Endothelial cell of umbilical vein (primary cell): ENCODE results near the gene DHRS11. TPM values are rescaled to one million over a fixed set of nuclear protein-coding genes. Genes with fewer than 3 reads are reported as not detected.

Source experiments
- BruUV-seq: library from RNA; stranded (reverse); fragments of 400-500 nt; replicated peaks from 2 replicates; lab custom pipeline; 2021; lab: Mats Ljungman, UMichigan
- CTCF ChIA-PET: fragments of 300-600, 350-600 bp; sonication (Branson Sonifier 250); formaldehyde crosslinking; loops from one replicate; lab custom pipeline; 2021; ENCODE audit warnings: antibody characterized with exemption, inconsistent platforms; lab: Charles Lee
- POLR2A ChIA-PET: fragments of 300-600, 350-600 bp; sonication (Branson Sonifier 250); formaldehyde crosslinking; loops from one replicate; lab custom pipeline; 2021; ENCODE audit warnings: antibody characterized with exemption, inconsistent platforms; lab: Charles Lee
- DNase-seq: peaks from one replicate; pipeline ENCODE4 v3.0.0-alpha.2; 2011; ENCODE audit warnings: low read depth, low spot score
- FAIRE-seq: peaks from 2 replicates; lab custom pipeline; 2011; peaks lifted over from hg19 to GRCh38; lab: Jason Lieb, UNC
- H2AFZ ChIP-seq: 2 replicates; pipeline ENCODE4 v1.6.0; 2012; ENCODE audit warnings: low read depth, low read length, control low read depth, inconsistent platforms
- H3K27ac ChIP-seq: 2 replicates; pipeline ENCODE4 v1.5.1; 2011; ENCODE audit warnings: low read depth, mild to moderate bottlenecking, control low read depth, low read length, moderate library complexity; ENCODE audit not compliant: insufficient read depth
- H3K27me3 ChIP-seq, 2 experiments: 2 replicates each; pipeline versions ENCODE4 v1.6.0 to v1.6.1; 2011; ENCODE audit warnings: low read length in 2 of 2, mixed read lengths in 1 of 2; ENCODE audit not compliant: control insufficient read depth in 2 of 2, insufficient read depth in 2 of 2
- H3K36me3 ChIP-seq, 2 experiments: 2 replicates in 1 of 2; 3 replicates in 1 of 2; pipeline ENCODE4 v1.5.1; 2011; ENCODE audit warnings: low read length in 2 of 2, mild to moderate bottlenecking in 1 of 2, moderate library complexity in 1 of 2; ENCODE audit not compliant: control insufficient read depth in 2 of 2, insufficient read depth in 2 of 2; ENCODE audit errors: extremely low read depth in 1 of 2
- H3K4me1 ChIP-seq: 3 replicates; pipeline ENCODE4 v1.5.1; 2011; ENCODE audit warnings: mild to moderate bottlenecking, low read length; ENCODE audit not compliant: control insufficient read depth, insufficient read depth; ENCODE audit errors: extremely low read depth
- H3K4me2 ChIP-seq: 2 replicates; pipeline ENCODE4 v1.6.1; 2011; ENCODE audit warnings: low read length, control low read depth, mixed read lengths; ENCODE audit not compliant: insufficient read depth
- H3K4me3 ChIP-seq, 3 experiments: fragments of 200-600 bp in 1 of 3; sonication (generic), shearing (Covaris generic) in 1 of 3; replicated peaks in 1 of 3; 2 replicates each; pipeline ENCODE4 v1.5.1; 2011 to 2016; ENCODE audit warnings: control low read depth in 3 of 3, low read length in 3 of 3, mild to moderate bottlenecking in 2 of 3, inconsistent platforms in 1 of 3, low read depth in 1 of 3, moderate library complexity in 1 of 3; ENCODE audit not compliant: insufficient read depth in 1 of 3
- H3K79me2 ChIP-seq: 2 replicates; pipeline ENCODE4 v1.6.0; 2012; ENCODE audit warnings: low read length, inconsistent platforms; ENCODE audit not compliant: control insufficient read depth, insufficient read depth
- H3K9ac ChIP-seq: replicated peaks from 2 replicates; pipeline ENCODE3; 2011; ENCODE audit warnings: low read length, control low read depth; ENCODE audit not compliant: insufficient read depth; ENCODE audit errors: extremely low read depth
- H3K9me1 ChIP-seq: replicated peaks from 3 replicates; pipeline ENCODE4 v1.6.0; 2011; ENCODE audit warnings: mild to moderate bottlenecking, low read length; ENCODE audit not compliant: control insufficient read depth, insufficient read depth; ENCODE audit errors: extremely low read depth
- H3K9me3 ChIP-seq: replicated peaks from 2 replicates; pipeline ENCODE4 v1.5.1; 2012; ENCODE audit warnings: low read length, inconsistent platforms; ENCODE audit not compliant: control insufficient read depth, insufficient read depth
- H4K20me1 ChIP-seq: replicated peaks from 2 replicates; pipeline ENCODE3; 2011; ENCODE audit warnings: mild to moderate bottlenecking, low read length; ENCODE audit not compliant: control insufficient read depth, insufficient read depth; ENCODE audit errors: extremely low read depth
- CTCF ChIP-seq, 2 donors: IDR thresholded peaks; 1 replicate in 1 of 2; 2 replicates in 1 of 2; pipeline ENCODE4 v1.5.1; 2011; ENCODE audit warnings: low read length in 2 of 2, mild to moderate bottlenecking in 2 of 2, moderate library complexity in 2 of 2, control low read depth in 1 of 2, inconsistent platforms in 1 of 2, low read depth in 1 of 2; ENCODE audit not compliant: insufficient read depth in 1 of 2; ENCODE audit errors: extremely low read depth in 1 of 2
- EZH2 ChIP-seq: IDR thresholded peaks from 2 replicates; pipeline ENCODE4 v1.6.1; 2012; ENCODE audit warnings: borderline replicate concordance, low read depth, mild to moderate bottlenecking, moderate library complexity, low read length, inconsistent platforms; ENCODE audit not compliant: severe bottlenecking
- FOS ChIP-seq: IDR thresholded peaks from 2 replicates; pipeline ENCODE4 v1.6.1; 2011; ENCODE audit warnings: mild to moderate bottlenecking, low read length, moderate library complexity, borderline replicate concordance; ENCODE audit not compliant: insufficient read depth
- GATA2 ChIP-seq: IDR thresholded peaks from 2 replicates; pipeline ENCODE4 v1.7.0; 2011; ENCODE audit warnings: low read depth, mild to moderate bottlenecking, moderate library complexity, mixed read lengths, low read length; ENCODE audit not compliant: insufficient read length, insufficient read depth
- JUN ChIP-seq: IDR thresholded peaks from 2 replicates; pipeline ENCODE4 v1.6.1; 2011; ENCODE audit warnings: borderline replicate concordance, low read depth; ENCODE audit not compliant: insufficient read length, insufficient read depth
- MAX ChIP-seq: IDR thresholded peaks from 2 replicates; pipeline ENCODE4 v1.6.1; 2011; ENCODE audit not compliant: insufficient read depth, insufficient read length
- MYC ChIP-seq: IDR thresholded peaks from one replicate; pipeline ENCODE4 v1.6.1; 2011; ENCODE audit warnings: mild to moderate bottlenecking, low read depth, low read length
- POLR2A ChIP-seq: IDR thresholded peaks from 2 replicates; pipeline ENCODE4 v1.6.1; 2012; ENCODE audit warnings: low read depth, mild to moderate bottlenecking, control low read depth, low read length
- POLR2AphosphoS5 ChIP-seq: IDR thresholded peaks from 2 replicates; pipeline ENCODE4 v1.6.1; 2012; ENCODE audit warnings: low read depth, mild to moderate bottlenecking, control low read depth, low read length, moderate library complexity; ENCODE audit not compliant: insufficient read depth
- dilution Hi-C: fragments of 300-500 bp; cut with MboI; formaldehyde crosslinking; loops from one replicate; pipeline ENCODE4 v1.15.0; 2019; ENCODE audit warnings: low sequenced_read_pairs; ENCODE audit not compliant: extremely low pct_ligation_motif_present
- intact Hi-C: fragments of 100-400 bp; cut with micrococcal nuclease; formaldehyde crosslinking; loops from one replicate; pipeline ENCODE4 v1.10.0; 2022
- polyA plus RNA-seq, 4 experiments: library from polyadenylated mRNA; depleted of rRNA in 3 of 4; stranded (reverse) in 3 of 4; unstranded in 1 of 4; fragments of >200 nt; gene quantifications; 2 replicates each; pipeline versions ENCODE4 v1.2.1 to v1.2.3, GENCODE V29; 2011 to 2012; ENCODE audit warnings: missing spikeins in 1 of 4
- total RNA-seq: library from RNA; stranded (reverse); gene quantifications from 2 replicates; pipeline ENCODE4 v1.2.3, GENCODE V29; 2021

DHRS11 gene
- total and polyA plus RNA-seq, 2 donors (not counting 3 experiments of a cell fraction or from before 2014, with no cell fraction given), result 9.8 to 15.7 TPM

GRCh38 chr17:36608280-36608679 lies 16.6 kb downstream of the DHRS11 start:
- H4K20me1 ChIP-seq, result no peaks in the 10 kb centered on the region
- no peak overlapping the region for H2AFZ ChIP-seq
- peaks cover 5% of the 10 kb centered on the region for H3K79me2 ChIP-seq
- H3K36me3 ChIP-seq, result no peaks in the 10 kb centered on the region
- no TSS peak for BruUV-seq
- peaks cover 0 to 4% of the 10 kb centered on the region in 2 experiments for H3K27me3 ChIP-seq
- peaks cover 3% of the 10 kb centered on the region for H3K4me1 ChIP-seq
- no peak overlapping the region for H3K27ac ChIP-seq
- DNase-seq, result no peak
- intact Hi-C loops, result loop anchor here (10.0 kb wide), 1 partner anchor 97 kb away; no protein-coding TSS in a partner anchor
- no peak overlapping the region for H3K9ac ChIP-seq
- TF ChIP-seq GATA2, result no peak
- TF ChIP-seq JUN, result no peak
- no peak for TF ChIP-seq EZH2
- no peak for TF ChIP-seq FOS
- no peak for TF ChIP-seq MYC
- no peak for TF ChIP-seq CTCF (IDR thresholded peaks at IDR 0.05; ENCODE audit: extremely low read depth in 1 of 2, insufficient read depth in 1 of 2, low read depth in 1 of 2, low read length in 2 of 2)
- TF ChIP-seq MAX, result no peak
- TF ChIP-seq POLR2A, result no peak
- TF ChIP-seq POLR2AphosphoS5, result no peak
- ChIA-PET POLR2A (no interaction called here), CTCF (interaction anchor here (0.9 to 1.4 kb wide), 4 partner anchors 148 to 765 kb away, joined by 3 to 6 read pairs (median 4); no protein-coding TSS in a partner anchor)
- dilution Hi-C loops, result no loop called here
- FAIRE-seq, result no peak
- H3K4me3 ChIP-seq, result no peak overlapping the region
- no peak overlapping the region for H3K4me2 ChIP-seq
- no peaks in the 10 kb centered on the region for H3K9me1 ChIP-seq
- H3K9me3 ChIP-seq, result no peaks in the 10 kb centered on the region
